Astrocyte of the spinal cord (primary cell): ENCODE results near the gene RING1.

Experiments used
- DNase-seq: peaks from one replicate; pipeline ENCODE4 v3.0.0; 2011; ENCODE audit warnings: low read depth, low spot score
- H3K4me3 ChIP-seq: 2 replicates; pipeline ENCODE4 v1.5.1; 2011; ENCODE audit warnings: low read depth, mild to moderate bottlenecking, low read length, moderate library complexity
- CTCF ChIP-seq: IDR thresholded peaks from 2 replicates; pipeline ENCODE4 v1.5.1; 2012; ENCODE audit warnings: low read depth, mild to moderate bottlenecking, low read length, inconsistent platforms
- in situ Hi-C: cut with HindIII; loops from 2 replicates; pipeline ENCODE4 v1.10.0; 2017; ENCODE audit warnings: low sequenced_read_pairs

RING1 gene

GRCh38 chr6:33198159-33198852, 10.0 kb upstream of the RING1 start:
- no peak overlapping the region for H3K4me3 ChIP-seq
- TF ChIP-seq CTCF, result no peak

GRCh38 chr6:33198853-33199436, 9.4 kb upstream of the RING1 start:
- in situ Hi-C loops, result no loop called here
- TF ChIP-seq CTCF, result no peak
- peak overlapping the region; percentile 82 for H3K4me3 ChIP-seq
- DNase-seq, result no peak

More at GRCh38 chr6:33198159-33198852, 10.0 kb upstream of the RING1 start:
- no peak for DNase-seq
- in situ Hi-C loops, result no loop called here

GRCh38 chr6:33199687-33200218, 8.5 kb upstream of the RING1 start:
- H3K4me3 ChIP-seq, result peak overlapping the region; percentile 82
- in situ Hi-C loops, result no loop called here
- DNase-seq, result peak; percentile 46
- no peak for TF ChIP-seq CTCF

- peak; percentile 100 for DNase-seq
- peak within 1 kb of the TSS; percentile 82 for H3K4me3 ChIP-seq
- in situ Hi-C loops, result no loop called here
- TF ChIP-seq CTCF, result no peak
These were observed 7.8 kb upstream of the RING1 start, which contains the start of the genes RXRB and SLC39A7 for GRCh38 chr6:33200219-33201146. RXRB (minus strand) TSS chr6:33200665; CDS start chr6:33200476, 189 bp downstream. SLC39A7 (plus strand) TSS chr6:33200867; CDS start chr6:33201246, 379 bp downstream.

- in situ Hi-C loops, result no loop called here
- H3K4me3 ChIP-seq, result peak overlapping the region; percentile 82
- no peak for TF ChIP-seq CTCF
- DNase-seq, result no peak
These were observed 7.2 kb upstream of the RING1 start for GRCh38 chr6:33201147-33201545.

- in situ Hi-C loops, result no loop called here
- DNase-seq, result no peak
- no peak for TF ChIP-seq CTCF
- H3K4me3 ChIP-seq, result peak overlapping the region; percentile 82
These were observed 6.4 kb upstream of the RING1 start for GRCh38 chr6:33201935-33202334.
